GM12878 (cell line): ENCODE data around the gene HJURP. TPM values are rescaled to one million over a fixed set of nuclear protein-coding genes. Genes with fewer than 3 reads are reported as not detected.

ENCODE experiments used
- ATAC-seq: fragments of 200-7000 bp; cut with Tn5 transposase; 3 replicates; pipeline ENCODE4 v1.9.1; 2020; ENCODE audit warnings: mild to moderate bottlenecking, moderate library complexity
- BruUV-seq: library from RNA; stranded (reverse); fragments of 400-500 nt; replicated peaks from 2 replicates; lab custom pipeline; 2021; lab: Mats Ljungman, UMichigan
- CTCF ChIA-PET: fragments of 300-600 bp; sonication (Branson Sonifier 250); formaldehyde crosslinking; extraction: SDS; loops from one replicate; lab custom pipeline; 2021; ENCODE audit warnings: inconsistent platforms; lab: Yijun Ruan, JAX
- POLR2A ChIA-PET: fragments of 350-600 bp; formaldehyde crosslinking; extraction: SDS; loops from one replicate; lab custom pipeline; 2021; ENCODE audit warnings: inconsistent platforms; lab: Charles Lee
- RAD21 ChIA-PET: fragments of 300-600 bp; sonication (Branson Sonifier 250); formaldehyde crosslinking; loops from one replicate; lab custom pipeline; 2023; ENCODE audit warnings: antibody characterized with exemption; ENCODE audit not compliant: unreplicated experiment; lab: Charles Lee
- SMC1A ChIA-PET: fragments of 300-600 bp; sonication (Branson Sonifier 250); formaldehyde crosslinking; loops from one replicate; lab custom pipeline; 2023; ENCODE audit not compliant: unreplicated experiment, uncharacterized antibody; lab: Charles Lee
- DNase-seq: peaks from one replicate; pipeline ENCODE4 v3.0.0-alpha.2; 2011; ENCODE audit warnings: low read depth, low spot score
- FAIRE-seq: peaks from 3 replicates; lab custom pipeline; 2011; peaks lifted over from hg19 to GRCh38; lab: Jason Lieb, UNC
- H2AFZ ChIP-seq: 2 replicates; pipeline ENCODE4 v1.6.0; 2011; ENCODE audit warnings: low read depth, low read length, control low read depth; ENCODE audit not compliant: control insufficient read depth
- H3K27ac ChIP-seq: 2 replicates; pipeline ENCODE4 v1.5.1; 2011; ENCODE audit warnings: control low read depth; ENCODE audit not compliant: control insufficient read depth, insufficient read depth
- H3K27me3 ChIP-seq, 2 experiments: replicated peaks in 1 of 2; 2 replicates each; pipeline versions ENCODE4 v1.6.0 to v1.6.1; 2011; ENCODE audit warnings: low read length in 1 of 2; ENCODE audit not compliant: control insufficient read depth in 2 of 2, insufficient read depth in 2 of 2
- H3K36me3 ChIP-seq, 2 experiments: 2 replicates each; pipeline ENCODE4 v1.5.1; 2011; ENCODE audit warnings: low read length in 1 of 2; ENCODE audit not compliant: control insufficient read depth in 2 of 2, insufficient read depth in 2 of 2
- H3K4me1 ChIP-seq: 2 replicates; pipeline ENCODE4 v1.6.1; 2011; ENCODE audit warnings: mild to moderate bottlenecking, low read length, moderate library complexity, mixed read lengths; ENCODE audit not compliant: control insufficient read depth, insufficient read depth
- H3K4me2 ChIP-seq: 2 replicates; pipeline ENCODE4 v1.6.0; 2011; ENCODE audit warnings: control low read depth; ENCODE audit not compliant: control insufficient read depth, insufficient read depth
- H3K4me3 ChIP-seq: fragments of 200-600 bp; sonication (generic); 2 replicates; pipeline ENCODE4 v1.5.1; 2016
- H3K79me2 ChIP-seq: 2 replicates; pipeline ENCODE4 v1.6.0; 2011; ENCODE audit warnings: low read length; ENCODE audit not compliant: control insufficient read depth, insufficient read depth
- H3K9ac ChIP-seq: 2 replicates; pipeline ENCODE4 v1.8.0; 2011; ENCODE audit warnings: low read length, control low read depth, mixed read lengths; ENCODE audit not compliant: control insufficient read depth, insufficient read depth
- H3K9me3 ChIP-seq: replicated peaks from 3 replicates; pipeline ENCODE4 v1.5.1; 2011; ENCODE audit warnings: mild to moderate bottlenecking, low read length; ENCODE audit not compliant: control insufficient read depth, insufficient read depth
- H4K20me1 ChIP-seq: 2 replicates; pipeline ENCODE4 v1.6.0; 2011; ENCODE audit not compliant: control insufficient read depth, insufficient read depth
- BHLHE40 ChIP-seq, 2 experiments: fragments of 450-650 bp in 1 of 2; IDR thresholded peaks; 2 replicates each; pipeline ENCODE4 v1.6.1; 2011 to 2017; ENCODE audit warnings: low read depth in 2 of 2, borderline replicate concordance in 1 of 2, improper control_type of control experiment in 1 of 2, low read length in 1 of 2, mild to moderate bottlenecking in 1 of 2
- CHD2 ChIP-seq: IDR thresholded peaks from 2 replicates; pipeline ENCODE4 v1.6.1; 2011; ENCODE audit warnings: low read depth, low read length, improper control_type of control experiment, borderline replicate concordance
- PAX8 ChIP-seq: fragments of 450-650 bp; IDR thresholded peaks from 2 replicates; pipeline ENCODE4 v1.6.1; 2017; ENCODE audit warnings: mild to moderate bottlenecking, moderate library complexity
- RAD21 ChIP-seq: IDR thresholded peaks from 2 replicates; pipeline ENCODE4 v1.6.1; 2011; ENCODE audit warnings: mild to moderate bottlenecking, low read depth, low read length, moderate library complexity; ENCODE audit not compliant: insufficient read depth
- TCF7 ChIP-seq: IDR thresholded peaks from 2 replicates; pipeline ENCODE4 v1.6.1; 2014; ENCODE audit warnings: antibody characterized with exemption, borderline replicate concordance
- ZBTB11 ChIP-seq: fragments of 450-650 bp; formaldehyde crosslinking; IDR thresholded peaks from 2 replicates; pipeline ENCODE4 v1.5.0; 2022; ENCODE audit warnings: mild to moderate bottlenecking, missing genetic modification characterization
- ZBTB40 ChIP-seq: fragments of 450-650 bp; IDR thresholded peaks from 2 replicates; pipeline ENCODE4 v1.6.1; 2016; ENCODE audit warnings: mild to moderate bottlenecking, moderate library complexity, borderline replicate concordance
- WGBS: methylation state at CpG from one replicate; pipeline ENCODE4 v1.1.6; 2016; ENCODE audit warnings: low lambda C conversion rate; ENCODE audit not compliant: insufficient replicate concordance, insufficient coverage; ENCODE audit errors: missing lambda C conversion rate; 5-methylcytosine and 5-hydroxymethylcytosine counted together
- in situ Hi-C: fragments of 300-500 bp; cut with MboI; formaldehyde crosslinking; loops from 9 replicates; pipeline ENCODE4 v1.14.3; 2018; ENCODE audit warnings: mixed read lengths
- intact Hi-C: fragments of 100-400 bp; cut with micrococcal nuclease; formaldehyde crosslinking; loops from one replicate; pipeline ENCODE4 v1.14.2; 2022; ENCODE audit not compliant: unreplicated experiment
- polyA plus RNA-seq, 11 experiments: library from polyadenylated mRNA; depleted of rRNA in 4 of 11; unstranded in 6 of 11; stranded (reverse) in 5 of 11; fragments of >200 nt; fragmentation: Nextera tagmentation in 4 of 11; fragmentation: Illumina TruSeq in 1 of 11; extraction: Ambion mirVana in 4 of 11; extraction: Trizol in 1 of 11; gene quantifications; 1 replicate in 1 of 11; 2 replicates in 10 of 11; pipeline versions ENCODE4 v1.2.1 to v1.2.3, GENCODE V29; 2011 to 2016; ENCODE audit warnings: inconsistent platforms in 2 of 11, missing spikeins in 2 of 11, low read depth in 1 of 11
- total RNA-seq, 4 experiments: library from RNA; depleted of rRNA in 3 of 4; stranded (reverse); fragments of >200 nt in 3 of 4; fragmentation: Illumina TruSeq in 1 of 4; extraction: Trizol in 1 of 4; gene quantifications; 2 replicates each; pipeline versions ENCODE4 v1.2.1 to v1.2.3, GENCODE V29; 2013 to 2021
- TF ChIP-seq, protein P1 (sequence below): fragments of 450-650 bp; IDR thresholded peaks from 2 replicates; pipeline ENCODE4 v1.6.1; 2017; ENCODE audit warnings: mild to moderate bottlenecking, moderate library complexity

HJURP gene
- total and polyA plus RNA-seq, 10 of the 15 experiments (the other 5 are each of a cell fraction or from before 2014, with no cell fraction given) = 12.7 to 68.9 (median 44.4) TPM

GRCh38 chr2:233851169-233851568 lies 3.2 kb downstream of the HJURP start:
- WGBS = 79% methylated on average over 6 of the region's 6 CpGs
- intact Hi-C loops = loop anchor here (5.0 kb wide), 1 partner anchor 789 kb away; the partner anchor contains the start of gene INPP5D
- Histone ChIP-seq H3K36me3 (peaks cover 25 to 29% of the 10 kb centered on the region in 2 experiments), H3K4me3 (no peak overlapping the region), H3K4me2 (no peak overlapping the region), H3K4me1 (peaks cover 7% of the 10 kb centered on the region; the same call in 1 of the 2 replicates), H3K9ac (no peak overlapping the region), H4K20me1 (0 out of 2 replicates have a peak, but pooled peaks cover 2% of the 10 kb centered on the region), H3K27me3 (no peaks in the 10 kb centered on the region), H2AFZ (no peak overlapping the region), H3K27ac (no peak overlapping the region), H3K9me3 (no peaks in the 10 kb centered on the region), H3K79me2 (peaks cover 43% of the 10 kb centered on the region)
- ChIA-PET SMC1A (no interaction called here), RAD21 (no interaction called here), POLR2A (no interaction called here), CTCF (interaction anchor here (1.0 to 1.1 kb wide), 2 partner anchors 8 to 12 kb away, joined by 3 read pairs; no protein-coding TSS in a partner anchor)
- ATAC-seq = no peak
- BruUV-seq = no TSS peak
- FAIRE-seq = no peak
- no peak for DNase-seq
- in situ Hi-C loops = no loop called here
- TF ChIP-seq, protein P1, sequence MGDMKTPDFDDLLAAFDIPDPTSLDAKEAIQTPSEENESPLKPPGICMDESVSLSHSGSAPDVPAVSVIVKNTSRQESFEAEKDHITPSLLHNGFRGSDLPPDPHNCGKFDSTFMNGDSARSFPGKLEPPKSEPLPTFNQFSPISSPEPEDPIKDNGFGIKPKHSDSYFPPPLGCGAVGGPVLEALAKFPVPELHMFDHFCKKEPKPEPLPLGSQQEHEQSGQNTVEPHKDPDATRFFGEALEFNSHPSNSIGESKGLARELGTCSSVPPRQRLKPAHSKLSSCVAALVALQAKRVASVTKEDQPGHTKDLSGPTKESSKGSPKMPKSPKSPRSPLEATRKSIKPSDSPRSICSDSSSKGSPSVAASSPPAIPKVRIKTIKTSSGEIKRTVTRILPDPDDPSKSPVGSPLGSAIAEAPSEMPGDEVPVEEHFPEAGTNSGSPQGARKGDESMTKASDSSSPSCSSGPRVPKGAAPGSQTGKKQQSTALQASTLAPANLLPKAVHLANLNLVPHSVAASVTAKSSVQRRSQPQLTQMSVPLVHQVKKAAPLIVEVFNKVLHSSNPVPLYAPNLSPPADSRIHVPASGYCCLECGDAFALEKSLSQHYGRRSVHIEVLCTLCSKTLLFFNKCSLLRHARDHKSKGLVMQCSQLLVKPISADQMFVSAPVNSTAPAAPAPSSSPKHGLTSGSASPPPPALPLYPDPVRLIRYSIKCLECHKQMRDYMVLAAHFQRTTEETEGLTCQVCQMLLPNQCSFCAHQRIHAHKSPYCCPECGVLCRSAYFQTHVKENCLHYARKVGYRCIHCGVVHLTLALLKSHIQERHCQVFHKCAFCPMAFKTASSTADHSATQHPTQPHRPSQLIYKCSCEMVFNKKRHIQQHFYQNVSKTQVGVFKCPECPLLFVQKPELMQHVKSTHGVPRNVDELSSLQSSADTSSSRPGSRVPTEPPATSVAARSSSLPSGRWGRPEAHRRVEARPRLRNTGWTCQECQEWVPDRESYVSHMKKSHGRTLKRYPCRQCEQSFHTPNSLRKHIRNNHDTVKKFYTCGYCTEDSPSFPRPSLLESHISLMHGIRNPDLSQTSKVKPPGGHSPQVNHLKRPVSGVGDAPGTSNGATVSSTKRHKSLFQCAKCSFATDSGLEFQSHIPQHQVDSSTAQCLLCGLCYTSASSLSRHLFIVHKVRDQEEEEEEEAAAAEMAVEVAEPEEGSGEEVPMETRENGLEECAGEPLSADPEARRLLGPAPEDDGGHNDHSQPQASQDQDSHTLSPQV = no peak
- TF ChIP-seq ZBTB40 = peak; percentile 91
- no peak for TF ChIP-seq PAX8
- no peak for TF ChIP-seq RAD21
- TF ChIP-seq CHD2 = no peak
- no peak for TF ChIP-seq ZBTB11 (CRISPR knock-in tag)
- TF ChIP-seq TCF7 = no peak
- TF ChIP-seq BHLHE40 (IDR thresholded peaks at IDR 0.05; ENCODE audit: borderline replicate concordance in 1 of 2, low read depth in 2 of 2, low read length in 1 of 2) = no peak
